GM21619 (cell line): ENCODE measurements around the gene RAB40A.
A peak's percentile ranks its signal among the peaks of the same experiment; 100 is the strongest.

Experiments used
- ATAC-seq: cut with Tn5 transposase; IDR thresholded peaks from one replicate; pipeline ENCODE4 v1.9.1; 2021; ENCODE audit not compliant: unreplicated experiment

RAB40A gene

GRCh38 chrX:103519389-103519788 lies at the start of gene RAB40A:
Gene RAB40A, minus strand, starts transcription at chrX:103519489. Its CDS starts 18,733 bp downstream, at chrX:103500756.
- no peak for ATAC-seq

GRCh38 chrX:103565752-103566151 lies 46.5 kb upstream of the RAB40A start:
- ATAC-seq, result no peak

DNA sequence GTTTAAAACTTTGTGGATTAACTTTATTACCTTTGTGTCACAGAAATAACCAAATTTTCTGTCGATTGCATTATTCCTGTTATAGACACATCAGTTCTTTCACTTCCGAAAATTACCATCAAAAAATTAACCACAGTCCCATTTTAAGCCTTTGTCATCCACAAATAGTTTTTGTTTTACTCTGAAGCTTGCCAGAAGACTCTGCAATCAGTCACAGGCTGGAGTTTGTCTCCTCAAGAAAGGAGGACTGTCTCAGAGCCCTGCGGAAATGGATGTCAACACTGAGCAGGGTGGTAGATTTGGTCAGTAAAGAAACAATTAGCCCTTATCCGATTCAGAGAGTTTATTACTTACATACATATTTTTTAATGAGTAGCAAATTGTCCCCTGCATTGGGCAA lies 45.9 kb upstream of the RAB40A start:
- ATAC-seq, result no peak

GRCh38 chrX:103562801-103563200 lies 43.5 kb upstream of the RAB40A start:
- no peak for ATAC-seq

DNA sequence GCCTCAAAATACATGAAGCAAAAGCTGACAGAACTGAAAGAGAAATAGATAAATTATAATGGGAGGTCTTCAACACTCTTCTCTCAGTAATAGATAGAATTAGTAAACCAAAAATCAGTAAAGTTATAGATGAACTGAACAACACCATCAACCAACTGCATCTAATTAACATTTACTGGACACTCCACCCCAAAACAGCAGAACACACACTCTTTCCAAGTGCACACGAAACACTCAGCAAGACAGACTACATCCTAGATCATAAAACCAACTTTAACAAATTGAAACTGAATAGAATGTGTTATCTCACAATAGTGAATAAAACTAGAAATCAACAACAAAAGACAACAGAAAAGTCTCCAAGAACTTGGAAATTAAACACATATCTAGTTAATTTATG lies 41.0 kb upstream of the RAB40A start:
- ATAC-seq, result no peak

DNA sequence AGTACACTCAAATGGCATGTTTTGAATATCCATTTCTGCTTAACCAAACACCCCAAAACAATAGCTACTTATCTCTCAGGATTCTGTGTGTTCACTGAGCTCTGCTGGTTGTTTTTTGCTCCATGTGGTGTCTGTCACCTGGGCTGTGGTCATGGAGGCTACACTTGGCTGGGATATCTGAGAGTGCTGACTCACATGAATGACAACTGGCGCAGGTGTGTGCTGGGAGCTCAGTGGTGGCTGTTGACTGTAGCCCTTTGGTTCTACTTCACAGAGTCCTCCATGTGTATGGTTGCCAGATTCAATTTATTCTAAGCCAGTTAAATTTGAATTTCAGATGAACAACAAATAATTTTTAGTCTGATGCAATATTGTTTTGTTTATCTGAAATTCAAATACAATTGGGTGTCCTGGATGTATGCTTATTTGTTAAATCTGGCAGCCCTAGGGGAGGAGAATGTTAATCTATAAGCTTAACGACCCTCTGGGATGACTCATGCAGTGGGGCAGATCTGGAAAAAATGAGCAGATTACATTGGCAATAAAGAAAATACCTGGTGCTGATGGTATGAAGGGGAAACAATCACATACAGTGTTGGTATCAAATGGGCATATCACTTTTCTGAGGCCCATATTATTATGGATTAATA lies 37.8 kb upstream of the RAB40A start:
- ATAC-seq, result no peak

DNA sequence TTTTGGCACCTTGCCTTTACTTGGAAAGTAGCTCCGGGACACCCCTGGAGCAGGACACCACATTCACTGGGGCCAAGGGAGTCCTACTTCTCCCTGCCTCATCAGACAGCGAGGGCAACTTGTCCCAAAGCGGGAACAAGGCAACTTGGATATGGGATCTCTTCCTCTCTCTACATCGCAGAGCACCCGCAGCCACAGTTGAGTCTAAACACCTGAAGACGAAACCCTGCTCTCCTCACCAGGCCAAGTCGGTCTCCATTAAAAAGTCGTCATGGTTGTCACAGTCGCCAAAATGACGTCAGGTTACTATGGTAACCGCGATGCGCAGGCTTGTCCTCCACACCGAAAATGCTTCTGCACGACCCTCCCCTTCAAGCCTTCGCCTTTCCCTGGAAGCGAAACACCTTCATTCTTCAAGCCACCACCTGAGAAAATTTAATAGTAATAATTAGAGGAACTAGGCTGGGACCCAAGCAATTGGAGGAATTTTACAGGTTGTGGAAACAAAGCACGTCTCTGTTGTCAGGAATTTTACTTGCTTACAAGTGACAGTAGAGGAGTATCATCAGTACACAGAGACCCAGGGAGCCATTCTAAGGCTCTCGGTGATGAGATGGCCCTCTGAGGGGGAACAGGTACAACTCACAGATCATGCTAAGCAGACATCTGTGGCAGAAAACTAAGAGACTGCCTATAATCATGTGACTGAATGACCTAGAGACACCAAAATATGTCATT lies 35.6 kb upstream of the RAB40A start:
- peak; percentile 100 for ATAC-seq

GRCh38 chrX:103552236-103552635 lies 32.9 kb upstream of the RAB40A start:
- no peak for ATAC-seq

DNA sequence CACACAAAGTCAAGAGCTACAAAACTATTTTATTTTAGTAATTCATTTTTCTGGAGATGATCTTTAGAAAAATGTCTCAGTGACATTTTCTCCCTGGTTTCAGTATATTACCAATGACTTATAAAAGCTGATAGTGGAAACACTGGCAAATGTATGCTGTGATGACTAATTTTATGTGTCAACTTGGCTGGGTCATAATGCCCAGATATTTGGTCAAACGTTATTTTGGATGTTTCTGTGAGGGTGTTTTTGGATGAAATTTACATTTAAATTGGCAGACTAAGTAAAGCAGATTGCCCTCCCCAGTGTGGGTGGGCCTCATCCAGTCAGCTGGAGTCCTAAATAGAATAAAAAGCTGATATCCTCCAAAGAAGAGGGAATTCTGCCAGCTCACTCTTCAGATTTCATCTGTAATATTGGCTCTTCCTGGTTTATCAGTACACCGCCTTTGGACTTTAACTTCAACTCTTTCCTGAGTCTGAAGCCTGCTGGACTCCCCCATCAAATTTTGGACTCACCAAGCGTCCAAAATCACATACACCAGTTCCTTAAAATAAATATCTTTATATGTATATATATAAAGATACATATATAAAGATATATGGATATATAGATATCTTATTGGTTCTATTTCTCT lies 31.2 kb upstream of the RAB40A start:
- no peak for ATAC-seq

DNA sequence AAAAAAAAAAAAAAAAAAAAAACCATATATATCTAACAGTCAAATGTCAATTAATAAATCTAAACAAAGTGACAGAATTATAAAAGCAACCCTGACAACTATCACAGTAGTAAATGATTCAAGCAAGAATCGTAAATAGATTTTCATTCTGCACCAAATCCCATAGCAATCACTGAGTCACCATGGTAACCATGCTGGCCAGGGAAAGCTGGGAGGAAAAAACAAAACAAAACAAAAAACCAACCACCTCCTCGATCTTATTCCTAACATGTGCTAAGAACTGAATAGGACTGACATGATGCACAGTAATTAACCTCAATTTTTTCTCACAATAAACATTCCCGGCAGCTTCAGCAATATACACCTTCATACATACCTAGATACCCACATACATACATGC lies 30.6 kb upstream of the RAB40A start:
- no peak for ATAC-seq

DNA sequence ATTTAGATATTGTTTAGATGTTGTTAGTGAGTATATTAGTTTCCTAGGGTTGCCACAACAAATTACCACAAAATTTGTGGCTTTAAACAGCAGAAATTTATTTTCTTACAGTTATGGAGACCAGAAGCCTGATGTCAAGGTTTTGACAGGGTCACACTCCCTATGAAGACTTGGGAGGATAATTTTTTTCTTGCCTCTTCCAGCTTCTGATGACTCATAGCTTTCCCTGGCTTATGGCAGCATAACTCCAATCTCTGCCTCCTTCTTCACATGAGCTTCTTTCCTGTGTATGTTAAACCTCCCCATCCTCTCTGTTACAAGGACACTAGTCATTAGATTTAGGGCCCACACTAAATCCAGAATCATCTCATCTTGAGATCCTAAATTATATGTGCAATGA lies 20.9 kb upstream of the RAB40A start:
- no peak for ATAC-seq

GRCh38 chrX:103539695-103540094 lies 20.4 kb upstream of the RAB40A start:
- ATAC-seq, result no peak

- no peak for ATAC-seq
These were observed 19.4 kb upstream of the RAB40A start for GRCh38 chrX:103538728-103539127.

DNA sequence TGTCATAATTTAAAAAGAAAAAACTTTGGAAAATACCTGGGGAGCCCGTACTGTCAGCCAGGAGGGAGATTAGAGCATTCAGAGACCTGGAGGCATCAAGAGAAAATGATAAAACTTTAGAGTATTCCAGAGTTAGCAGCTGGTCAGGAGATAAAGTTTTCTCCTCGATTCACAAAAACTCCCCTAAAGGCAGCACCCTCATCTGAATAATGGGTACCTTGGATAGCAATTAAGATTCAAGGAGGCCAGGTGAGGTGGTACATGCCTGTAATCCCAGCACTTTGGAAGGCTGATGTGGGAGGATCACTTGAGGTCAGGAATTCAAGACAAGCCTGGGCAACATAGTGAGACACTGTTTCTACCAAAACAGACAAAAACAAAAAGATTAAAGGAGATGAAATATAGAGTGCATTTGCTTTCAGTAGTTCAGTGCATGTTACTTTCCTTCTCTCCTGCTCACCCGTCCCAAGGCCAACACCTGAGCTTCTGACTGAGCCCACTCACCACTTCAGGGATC lies 18.6 kb upstream of the RAB40A start:
- ATAC-seq, result no peak

DNA sequence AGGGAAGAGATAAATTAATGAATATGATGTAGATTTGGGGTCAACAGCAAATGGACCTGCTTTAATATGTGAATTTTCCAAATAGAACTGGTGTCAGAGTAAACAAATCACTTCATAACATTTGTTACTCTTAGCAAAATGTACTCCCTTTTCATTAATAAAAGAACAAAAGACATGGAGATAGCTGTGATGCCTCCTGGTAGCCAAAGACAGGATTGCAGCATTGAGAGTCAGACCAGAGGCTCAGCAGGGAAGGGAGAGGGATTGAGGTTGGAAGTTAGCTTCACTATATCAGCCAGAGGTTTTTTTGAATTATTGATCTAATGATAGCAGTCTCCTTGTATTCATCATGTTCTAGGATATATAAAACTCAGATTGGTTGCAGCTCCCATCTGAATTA lies 17.4 kb upstream of the RAB40A start:
- no peak for ATAC-seq

GRCh38 chrX:103536071-103536470 lies 16.8 kb upstream of the RAB40A start:
- no peak for ATAC-seq

DNA sequence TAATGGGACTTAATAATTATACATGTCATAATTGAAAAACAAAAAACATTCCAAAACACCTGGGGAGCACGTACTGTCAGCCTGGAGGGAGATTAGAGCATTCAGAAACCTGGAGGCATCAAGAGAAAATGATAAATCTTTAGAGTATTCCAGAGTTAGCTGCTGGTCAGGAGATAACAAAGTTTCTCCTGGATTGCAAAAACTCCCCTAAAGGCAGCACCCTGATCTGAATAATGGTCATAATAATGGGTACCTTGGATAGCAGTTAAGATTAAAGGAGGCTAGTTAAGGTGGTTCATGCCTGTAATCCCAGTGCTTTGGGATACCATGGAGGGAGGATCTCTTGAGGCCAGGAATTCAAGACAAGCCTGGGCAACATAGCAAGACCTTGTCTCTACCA lies 15.9 kb upstream of the RAB40A start:
- no peak for ATAC-seq

DNA sequence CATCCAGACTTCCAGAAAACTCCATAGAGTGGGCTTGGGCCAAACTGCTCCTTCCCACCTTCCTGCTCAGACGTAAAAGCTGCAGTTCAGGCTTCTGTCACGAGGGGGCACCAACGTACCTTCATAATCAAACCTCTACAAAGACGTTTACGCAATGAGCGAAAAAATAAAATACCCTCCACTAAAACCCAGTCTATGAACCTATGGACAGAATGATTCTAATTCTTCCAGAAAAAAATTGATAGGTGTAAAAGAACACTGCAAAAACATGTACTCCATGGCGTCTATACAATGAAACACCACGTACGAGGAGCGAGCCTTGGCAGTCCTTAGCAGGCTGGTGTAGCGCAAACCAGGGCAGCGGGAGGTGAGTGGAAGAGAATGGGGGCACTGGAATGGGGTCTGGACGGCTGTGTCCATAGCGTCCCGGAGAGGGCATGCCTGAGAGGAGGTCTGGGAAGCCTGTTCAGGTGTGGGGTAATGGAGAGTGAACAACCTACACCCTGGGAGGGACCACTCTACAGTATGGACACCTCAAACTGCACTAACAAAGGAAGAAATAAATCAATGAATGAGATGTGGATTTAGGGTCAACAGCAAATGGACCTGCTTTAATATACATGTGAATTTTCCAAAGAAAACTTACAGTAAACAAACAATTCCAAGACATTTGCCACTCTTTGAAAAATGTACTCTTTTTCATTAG lies 14.4 kb upstream of the RAB40A start:
- peak; percentile 58 for ATAC-seq

DNA sequence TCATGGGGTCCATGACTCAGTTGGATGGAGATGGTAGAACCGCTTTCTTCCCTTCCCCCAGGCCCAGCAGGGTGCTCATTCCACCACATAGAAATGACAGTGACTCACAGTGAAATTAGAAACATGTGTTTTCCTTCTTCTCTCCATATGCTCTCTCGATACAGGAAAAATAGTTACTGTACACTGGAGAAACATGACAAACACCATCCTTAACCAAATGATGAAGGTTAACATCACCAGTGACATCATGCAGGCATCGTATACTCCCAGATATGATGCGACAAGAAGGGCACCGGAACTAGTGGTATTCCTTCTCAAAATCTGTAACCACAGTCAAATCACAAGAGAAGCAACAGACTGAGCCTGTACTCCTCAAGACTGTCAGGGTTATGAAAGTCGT lies 11.7 kb upstream of the RAB40A start:
- no peak for ATAC-seq

GRCh38 chrX:103530545-103530944 lies 11.3 kb upstream of the RAB40A start:
- ATAC-seq, result no peak

GRCh38 chrX:103529550-103529949 lies 10.3 kb upstream of the RAB40A start:
- ATAC-seq, result no peak
